HG03039 (cell line): ENCODE data around the gene TTLL11.
"Not testable (repeated sequence)": the region's sequence is repeated elsewhere in the genome, so short reads cannot be mapped to it uniquely, and the experiment has no call there.

Experiments
- ATAC-seq: cut with Tn5 transposase; IDR thresholded peaks from one replicate; pipeline ENCODE4 v1.9.1; 2021; ENCODE audit warnings: mild to moderate bottlenecking, moderate library complexity; ENCODE audit not compliant: unreplicated experiment

The TTLL11 gene

DNA sequence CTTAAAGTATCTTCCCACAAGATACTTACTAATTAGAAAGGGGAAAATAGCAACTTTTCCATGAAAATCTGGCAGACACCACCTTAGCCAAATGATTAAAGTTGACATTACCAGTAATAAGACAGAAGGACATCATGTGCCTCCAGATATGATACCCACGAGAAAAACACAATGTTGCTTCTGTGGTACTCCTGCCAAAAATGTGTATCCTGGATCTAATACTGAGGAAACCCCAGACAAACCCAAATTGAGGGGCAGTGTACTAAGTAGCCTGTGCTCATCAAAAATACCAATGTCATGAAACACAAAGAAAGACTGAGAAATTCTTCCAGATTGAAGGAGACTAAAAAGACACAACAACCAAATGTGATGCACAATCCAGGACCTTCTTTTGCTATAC, 85.3 kb downstream of the TTLL11 start:
- no peak for ATAC-seq

DNA sequence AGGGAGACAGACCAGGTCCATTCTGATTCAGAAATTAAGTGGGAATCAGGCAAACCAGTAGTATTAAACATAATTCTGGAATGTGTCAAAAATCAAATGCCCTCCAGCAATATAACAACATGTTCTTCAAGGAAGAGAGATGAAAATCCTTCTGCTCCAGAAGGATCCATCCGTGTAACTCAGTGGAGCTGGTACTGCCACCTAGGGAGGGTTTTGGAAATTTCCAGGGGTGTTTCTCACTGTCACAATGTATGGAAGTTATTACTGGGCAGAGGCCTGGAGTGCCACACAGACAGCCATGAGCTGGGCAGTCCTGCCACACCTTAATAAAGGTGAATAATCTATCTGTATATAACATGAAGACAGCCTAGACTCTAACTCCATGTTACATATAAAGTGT, 87.5 kb downstream of the TTLL11 start:
- ATAC-seq: no peak

DNA sequence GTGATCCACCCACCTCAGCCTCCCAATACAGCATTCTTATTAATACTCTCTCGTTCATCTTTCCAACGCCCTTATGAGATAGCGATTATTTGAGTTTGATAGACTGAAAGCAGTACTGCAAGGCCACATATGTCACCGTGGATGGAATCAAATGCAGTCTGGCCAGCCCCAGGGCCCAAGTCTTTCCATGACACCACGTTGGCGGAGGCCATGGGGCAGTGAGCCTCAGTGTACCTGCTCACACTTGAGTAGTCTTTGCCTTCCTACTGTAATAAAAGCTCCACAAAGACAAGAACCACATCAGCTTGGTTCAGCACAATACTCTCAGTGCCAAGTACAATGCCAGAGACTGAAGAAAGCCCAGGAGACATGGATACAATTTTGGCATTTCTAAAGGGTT, 88.5 kb downstream of the TTLL11 start:
- ATAC-seq: no peak

DNA sequence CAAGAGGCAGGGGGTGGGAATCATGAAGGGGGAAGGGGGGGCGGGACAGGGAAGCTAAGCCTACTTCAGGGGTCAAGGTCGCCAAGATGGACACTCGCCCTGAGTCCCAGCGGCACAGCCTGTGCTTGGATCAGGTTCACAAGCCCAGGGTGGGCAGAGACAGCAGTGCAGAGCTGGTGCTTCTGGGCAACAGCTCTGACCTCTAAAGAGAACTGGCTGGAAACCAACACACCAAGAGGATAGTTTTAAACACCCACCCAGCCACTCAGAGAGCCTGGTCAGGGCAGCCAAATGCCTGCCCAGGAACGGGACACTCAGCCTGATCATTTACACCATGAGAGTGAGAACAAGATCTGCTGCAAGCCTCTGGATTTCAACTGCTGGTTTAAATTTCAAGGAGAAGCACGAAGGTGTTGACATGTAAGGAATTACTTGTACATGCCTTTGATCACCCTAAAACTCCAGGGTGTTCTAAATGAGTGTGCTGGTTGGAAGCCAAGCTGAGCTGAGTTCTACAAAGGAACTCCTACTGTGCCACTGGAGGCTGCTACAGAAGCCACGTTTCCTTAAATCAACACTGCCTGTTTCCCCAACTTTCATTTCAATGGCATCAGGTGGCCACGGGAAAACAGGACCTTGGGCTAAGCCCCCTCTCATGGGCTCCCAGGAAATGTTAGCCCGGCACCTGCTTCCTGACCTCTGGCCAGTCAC, 91.5 kb downstream of the TTLL11 start:
- no peak for ATAC-seq

DNA sequence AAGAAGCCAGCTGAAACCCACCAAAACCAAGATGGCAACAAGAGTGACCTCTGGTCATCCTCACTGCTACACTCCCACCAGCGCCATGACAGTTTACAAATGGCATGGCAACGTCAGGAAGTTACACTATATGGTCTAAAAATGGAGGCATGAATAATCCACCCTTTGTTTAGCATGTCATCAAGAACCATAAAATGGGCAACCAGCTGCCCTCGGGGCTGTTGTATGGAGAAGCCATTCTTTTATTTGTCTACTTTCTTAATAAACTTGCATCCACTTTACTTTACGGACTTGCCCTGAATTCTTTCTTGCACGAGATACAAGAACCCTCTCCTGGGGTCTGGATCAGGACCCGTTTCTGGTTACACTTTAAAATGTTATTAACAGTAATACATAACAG, 92.6 kb downstream of the TTLL11 start:
- not testable (repeated sequence) for ATAC-seq

DNA sequence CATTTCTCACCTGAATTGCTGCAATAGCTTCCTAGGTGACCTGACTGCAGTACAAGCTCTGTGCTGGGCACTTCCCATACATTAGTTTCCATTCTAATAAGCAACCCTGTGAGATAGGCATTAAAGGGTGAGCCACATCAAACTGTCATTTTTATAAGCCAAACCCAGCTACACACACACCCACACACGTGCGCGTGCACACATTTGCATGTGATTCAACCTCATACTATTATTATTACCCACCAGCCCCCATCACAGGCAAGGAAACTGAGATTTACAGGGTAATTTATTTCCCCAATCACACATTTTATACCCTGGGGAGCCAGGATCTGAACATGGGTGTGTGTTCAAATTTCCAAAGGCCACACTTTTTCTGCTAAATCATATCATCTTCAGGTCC, 93.6 kb downstream of the TTLL11 start:
- no peak for ATAC-seq

DNA sequence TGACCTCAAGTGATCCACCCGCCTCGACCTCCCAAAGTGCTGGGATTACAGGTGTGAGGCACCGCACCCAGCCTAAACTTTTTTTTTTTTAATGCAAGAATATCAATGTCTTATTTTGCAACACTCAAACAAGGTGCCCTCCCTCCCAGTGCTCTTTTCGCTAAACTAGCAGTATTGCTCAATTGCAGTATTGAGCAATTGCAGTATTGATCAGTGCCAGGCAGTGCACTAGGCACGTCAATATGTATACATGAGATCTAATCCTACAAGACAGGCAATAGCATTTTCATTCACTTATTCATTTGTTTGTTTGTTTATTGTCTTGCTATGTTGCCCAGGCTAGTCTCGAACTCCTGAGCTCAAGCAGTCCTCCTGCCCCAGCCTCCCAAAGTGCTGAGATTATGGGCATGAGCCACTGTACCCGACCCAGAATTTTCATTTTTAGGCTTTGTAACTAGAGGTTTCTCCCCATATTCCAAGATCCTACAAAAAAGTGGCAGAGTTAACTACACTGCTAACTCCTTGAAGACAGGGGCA, 94.5 kb downstream of the TTLL11 start:
- no peak for ATAC-seq

DNA sequence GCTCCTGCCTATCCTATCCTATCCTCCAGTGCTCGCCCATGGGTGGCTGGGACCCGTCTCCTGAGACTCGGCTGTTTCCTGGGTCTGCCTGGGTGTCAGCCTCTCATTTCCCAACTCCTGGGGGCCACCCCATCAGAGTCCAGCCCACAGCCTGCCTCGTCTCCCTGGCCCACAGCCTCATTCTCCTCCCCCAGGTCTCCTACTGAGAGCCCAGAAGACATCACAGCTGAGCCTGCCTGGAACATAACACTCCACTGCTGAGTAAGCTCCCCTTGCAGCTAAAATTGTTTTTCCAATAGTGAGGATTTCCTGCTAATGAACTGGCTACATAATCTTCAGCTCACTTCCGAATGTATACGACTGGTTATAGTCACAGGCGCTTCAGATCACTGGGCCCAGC, 95.3 kb downstream of the TTLL11 start:
- no peak for ATAC-seq

DNA sequence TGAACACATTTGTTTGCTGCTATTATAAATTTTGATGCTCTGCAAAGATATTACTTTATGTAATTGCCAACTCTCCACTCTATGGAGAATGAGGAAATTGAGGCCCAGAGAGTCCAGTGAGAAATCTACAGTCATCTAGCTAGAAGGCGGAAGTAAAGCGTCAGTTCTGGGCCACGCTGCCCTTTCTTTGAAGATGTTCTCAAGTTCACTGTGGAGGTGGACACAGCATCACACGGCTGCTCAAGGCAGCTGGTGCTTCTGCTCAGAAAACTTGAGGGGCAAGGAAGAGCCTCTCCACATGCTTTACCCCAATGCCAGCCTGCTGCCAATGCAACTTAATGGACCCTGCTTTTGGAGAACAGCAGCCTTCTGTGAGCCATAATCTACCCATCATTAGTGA, 96.3 kb downstream of the TTLL11 start:
- no peak for ATAC-seq

DNA sequence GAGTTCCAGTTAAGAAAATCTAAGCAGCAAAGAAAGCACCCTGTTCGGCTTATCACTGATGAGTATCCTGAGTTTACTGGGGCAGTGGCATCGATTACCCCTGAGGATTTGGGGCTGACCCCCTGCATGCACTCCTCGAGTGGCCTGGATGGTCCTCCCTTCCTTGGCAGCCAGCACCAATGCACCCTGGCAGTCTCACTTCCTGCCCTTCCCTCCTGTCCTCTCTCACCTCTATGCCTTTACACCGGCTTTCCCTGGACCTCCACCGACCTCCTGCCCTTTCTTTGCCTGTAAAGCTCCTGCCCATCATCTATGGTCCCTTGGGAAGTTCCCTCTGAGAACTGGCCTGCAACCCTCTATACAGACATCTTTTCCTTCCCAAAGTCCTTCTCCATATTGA, 97.1 kb downstream of the TTLL11 start:
- ATAC-seq: no peak

DNA sequence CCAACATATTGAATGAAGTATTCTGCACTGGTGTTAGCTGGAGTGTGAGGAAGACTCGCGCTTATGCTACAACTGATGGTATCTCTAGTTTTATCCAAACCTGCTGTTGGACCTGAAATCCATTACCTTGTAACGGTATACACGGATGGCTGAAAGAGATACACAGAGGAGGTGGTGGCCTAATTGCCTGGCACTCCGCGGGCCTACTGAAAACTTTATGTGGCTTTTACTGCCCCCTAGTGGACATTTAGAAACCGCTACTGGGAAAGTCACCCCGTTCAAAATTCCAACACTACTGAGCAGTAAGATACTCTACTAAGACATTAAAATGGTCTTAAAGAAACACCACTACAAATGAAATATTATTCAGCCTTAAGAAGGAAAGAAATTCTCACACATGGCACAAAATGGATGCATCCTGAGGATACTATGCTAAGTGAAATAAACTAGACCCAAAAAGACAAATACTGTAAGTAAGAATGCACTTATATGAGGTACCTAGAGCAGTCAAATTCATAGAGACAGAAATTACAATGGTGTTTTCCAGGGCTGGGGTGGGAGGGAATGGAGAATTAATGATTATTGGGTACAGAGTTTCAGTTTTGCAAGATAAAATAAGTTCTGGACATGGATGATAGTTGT, 100.4 kb downstream of the TTLL11 start:
- no peak for ATAC-seq

DNA sequence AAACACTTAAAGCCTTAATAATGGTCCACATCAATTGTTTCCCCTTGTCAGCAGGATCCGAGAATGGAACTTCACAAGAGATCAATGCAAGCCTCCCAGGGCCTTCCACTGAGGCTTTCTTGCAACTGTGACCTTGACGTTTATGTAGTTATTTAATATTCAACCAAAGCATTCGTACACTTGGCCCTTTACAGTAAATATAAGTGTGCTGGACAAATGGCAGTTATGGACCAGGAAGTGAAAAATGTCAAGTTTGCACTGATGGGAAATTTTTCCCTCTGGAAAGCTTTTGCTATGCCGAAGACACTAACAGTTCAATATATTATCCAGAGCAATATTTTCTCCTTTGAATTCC, 101.8 kb downstream of the TTLL11 start:
- no peak for ATAC-seq

DNA sequence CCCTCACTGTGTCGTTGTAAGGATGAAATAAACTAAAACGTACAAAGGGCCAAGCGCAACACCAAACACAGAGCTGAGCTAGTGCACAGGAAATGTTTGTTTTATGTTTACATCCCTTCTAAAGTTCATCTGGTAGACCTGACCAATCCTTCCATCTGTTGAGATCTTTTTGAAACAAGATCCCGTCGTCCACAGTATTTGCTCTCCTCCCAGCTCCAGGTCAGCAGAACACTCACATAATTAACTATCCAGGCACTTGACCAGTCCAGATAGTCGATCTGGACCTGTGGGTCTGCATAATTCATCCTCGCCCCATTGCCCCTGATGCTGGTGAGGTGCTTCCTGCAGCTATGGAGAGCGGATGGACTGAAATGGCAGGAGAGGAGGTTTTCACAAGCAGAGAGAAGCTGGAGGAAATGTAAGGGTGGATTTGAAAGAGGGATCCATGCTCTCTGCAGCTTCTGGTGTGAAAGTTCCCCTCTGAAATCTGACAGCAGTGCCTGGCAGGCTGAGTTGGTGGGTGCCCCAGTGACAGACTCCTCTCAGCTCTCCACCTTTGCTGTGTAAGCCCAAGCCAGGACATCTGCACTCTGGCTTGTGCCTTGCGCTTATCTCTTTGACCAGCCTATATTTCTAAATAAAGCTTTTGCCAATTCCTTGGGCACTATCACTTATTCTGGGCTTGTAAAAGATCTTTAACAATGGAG, 102.4 kb downstream of the TTLL11 start:
- ATAC-seq: no peak

DNA sequence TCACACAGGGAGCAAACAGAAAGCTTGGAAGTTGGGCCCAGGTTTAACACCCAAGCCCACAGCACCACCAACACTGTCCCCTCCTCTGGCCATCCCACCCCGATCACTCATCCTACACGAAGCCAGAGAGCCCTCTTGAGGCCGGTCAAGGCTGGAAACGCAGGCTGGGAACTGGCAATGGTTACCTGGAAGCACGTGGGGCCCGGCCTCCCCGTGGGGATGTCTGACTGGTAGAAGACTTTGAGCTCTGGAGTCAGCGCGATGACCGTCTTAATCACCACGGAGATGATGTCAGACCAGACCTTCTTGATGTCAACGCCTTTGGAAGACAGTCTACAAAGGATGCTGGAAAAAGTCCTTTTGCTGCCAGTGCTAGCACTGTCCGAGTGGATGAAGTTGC, 104.1 kb downstream of the TTLL11 start:
- ATAC-seq: no peak

DNA sequence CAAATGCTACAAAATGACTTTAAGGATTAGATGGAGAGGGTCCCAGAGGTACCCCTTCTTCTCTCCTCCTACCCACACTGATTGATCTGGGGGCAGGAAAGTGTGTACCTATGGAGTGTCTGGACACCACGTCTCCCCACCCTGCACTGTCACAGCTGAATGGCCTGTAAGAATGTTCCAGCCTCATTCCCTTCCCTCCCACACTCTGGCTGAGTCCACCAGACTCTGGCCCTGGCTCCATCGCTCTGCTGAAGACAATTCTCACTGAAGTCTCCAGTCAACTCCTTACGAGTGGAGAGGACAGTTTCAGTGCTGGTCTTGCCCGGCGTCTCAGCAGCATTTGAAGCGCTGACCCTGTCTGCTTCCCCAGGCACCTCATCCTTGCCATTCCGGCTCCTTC, 105.8 kb downstream of the TTLL11 start:
- ATAC-seq: no peak

DNA sequence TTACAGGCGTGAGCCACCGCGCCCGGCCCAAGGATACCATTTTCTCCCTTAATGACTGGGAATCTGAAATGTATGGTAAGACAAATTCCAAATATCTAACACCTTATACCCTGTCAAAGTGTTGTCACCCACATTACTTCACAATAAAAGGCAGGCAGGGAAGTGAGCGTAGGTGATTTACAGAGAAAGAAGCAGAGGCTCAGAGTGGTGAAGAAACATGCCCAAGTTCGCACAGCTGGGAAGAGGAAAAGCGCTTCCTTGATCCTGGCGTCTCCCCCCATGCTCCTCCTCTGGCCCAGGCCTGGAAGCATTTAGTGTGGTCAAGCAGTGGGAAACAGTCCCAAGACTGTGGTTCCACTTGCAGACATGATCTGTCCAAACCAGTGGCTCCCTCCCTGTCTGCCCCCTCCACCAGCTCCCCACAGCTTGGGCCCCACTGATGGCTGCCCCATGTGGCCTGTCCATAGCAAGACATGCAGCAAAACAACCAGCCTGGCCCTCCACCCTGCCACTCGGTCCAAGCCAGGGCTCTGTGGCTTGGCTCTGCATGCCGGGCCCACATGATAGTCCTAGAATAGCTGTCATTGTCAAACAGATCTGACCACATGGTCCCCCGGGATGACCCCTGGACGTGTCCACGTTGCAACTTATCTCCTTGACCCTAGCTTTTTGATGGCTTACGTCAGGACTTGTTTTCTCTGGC, 107.2 kb downstream of the TTLL11 start:
- no peak for ATAC-seq

DNA sequence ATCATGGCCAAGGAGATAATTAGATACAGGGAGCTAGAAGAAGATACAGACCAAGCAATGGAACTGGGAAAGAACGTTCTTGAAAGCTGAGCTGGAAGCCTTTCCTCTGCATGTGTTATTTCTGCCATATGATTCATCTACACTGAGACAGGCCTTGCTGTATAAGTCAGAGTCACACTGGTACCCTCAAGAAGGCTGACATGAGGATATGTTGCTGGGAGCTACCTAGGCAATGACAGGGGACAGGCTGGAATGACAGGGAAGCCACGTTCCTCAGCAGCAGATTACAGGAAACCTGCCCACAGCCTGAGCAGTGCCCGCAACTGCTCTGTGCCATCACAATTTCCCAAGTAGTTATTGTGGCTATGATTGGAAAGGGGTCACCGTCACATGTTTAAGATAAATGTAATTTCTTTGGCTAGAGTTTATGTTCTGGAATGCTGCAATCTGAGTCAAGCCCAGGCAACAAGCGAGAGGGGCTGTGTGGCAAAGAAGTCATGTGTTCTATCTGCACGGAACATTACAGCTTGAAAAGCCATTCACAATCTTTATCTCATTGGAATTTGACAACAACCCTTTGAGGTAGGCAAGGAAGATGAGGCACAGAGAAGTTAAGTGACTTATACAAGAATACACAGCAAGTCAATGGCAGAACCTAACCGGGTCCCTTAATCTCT, 108.2 kb downstream of the TTLL11 start:
- no peak for ATAC-seq

DNA sequence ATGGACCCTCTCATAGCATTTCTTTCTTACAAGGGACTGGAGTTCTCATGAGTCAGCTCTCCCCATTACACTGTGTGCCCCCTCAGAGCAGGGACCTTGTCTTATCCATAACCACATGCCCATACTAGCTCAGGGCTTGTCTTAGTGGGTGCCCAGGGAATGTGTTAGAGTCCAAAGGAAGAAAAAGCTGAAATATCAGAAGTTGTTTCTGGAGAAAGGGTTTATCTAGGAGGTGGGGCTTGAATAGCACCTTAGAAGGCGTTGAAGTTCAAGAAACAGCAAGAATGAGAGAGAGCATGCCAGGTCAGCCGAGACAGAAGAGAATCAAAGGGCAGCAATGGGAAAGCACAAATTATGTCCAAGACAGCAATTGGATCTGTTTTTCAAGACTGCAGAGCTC, 109.4 kb downstream of the TTLL11 start:
- no peak for ATAC-seq

DNA sequence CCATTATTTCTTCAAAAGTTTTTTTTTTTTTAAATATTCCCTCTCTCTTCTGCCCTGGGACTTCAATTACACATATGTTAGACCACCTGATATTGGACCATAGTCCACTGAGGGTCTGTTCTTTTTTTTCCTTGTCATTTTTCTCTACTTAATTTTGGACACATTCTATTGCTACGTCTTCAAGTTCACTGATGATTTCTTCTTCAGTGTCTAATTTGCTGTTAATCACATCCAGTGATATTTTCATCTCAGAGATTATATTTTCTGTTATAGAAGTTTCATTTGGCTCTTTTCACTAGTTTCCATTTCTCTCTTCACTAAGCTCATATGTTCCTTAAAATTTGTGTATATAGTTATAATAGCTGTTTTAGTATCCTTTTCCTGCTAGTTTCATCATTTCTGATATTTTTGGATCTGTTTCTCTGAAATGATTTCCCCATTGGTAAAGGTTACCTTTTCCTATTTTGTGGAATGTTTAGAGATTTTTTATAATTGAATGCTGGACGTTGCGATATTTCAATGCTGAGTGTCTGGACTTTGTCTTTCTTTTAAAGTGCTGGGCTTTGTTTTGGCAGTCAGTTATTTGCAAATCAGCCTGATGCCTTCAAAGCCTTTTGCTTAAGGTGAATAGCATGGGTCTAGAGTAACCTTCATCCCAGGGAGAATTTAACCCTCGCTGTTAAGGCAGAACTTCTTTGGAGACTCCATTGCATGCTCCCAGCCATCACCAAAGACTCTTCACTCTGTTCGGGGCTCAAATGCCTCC, 111.8 kb downstream of the TTLL11 start:
- no peak for ATAC-seq

DNA sequence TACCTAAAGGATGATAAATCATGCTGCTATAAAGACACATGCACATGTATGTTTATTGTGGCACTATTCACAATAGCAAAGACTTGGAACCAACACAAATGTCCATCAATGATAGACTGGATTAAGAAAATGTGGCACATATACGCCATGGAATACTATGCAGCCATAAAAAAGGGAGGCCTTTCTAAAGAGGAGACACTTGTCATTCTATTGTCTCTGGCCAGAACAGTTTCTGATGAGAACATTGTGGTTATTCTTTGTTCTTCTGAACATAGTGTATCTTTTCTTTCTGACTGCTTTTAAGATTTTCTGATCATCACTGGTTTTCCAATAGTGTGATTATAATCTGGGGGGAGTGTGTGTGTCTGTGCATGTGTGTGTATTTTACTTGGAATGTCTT, 112.4 kb downstream of the TTLL11 start:
- ATAC-seq: not testable (repeated sequence)
